OCI-LY3 (cell line): ENCODE results near the gene CSH1.
A peak's percentile ranks its signal among the peaks of the same experiment; 100 is the strongest.
"Not testable (repeated sequence)": the region's sequence is repeated elsewhere in the genome, so short reads cannot be mapped to it uniquely, and the experiment has no call there.

Source experiments
- H2AFZ ChIP-seq: fragments of 200-600, 300-600 bp; shearing (Covaris generic); 2 replicates; pipeline ENCODE4 v1.6.0; 2014; ENCODE audit warnings: antibody characterized with exemption, low read depth, low read length
- H3K27ac ChIP-seq: fragments of 200-600, 300-600 bp; sonication (generic); 2 replicates; pipeline ENCODE4 v1.5.1; 2014; ENCODE audit warnings: mild to moderate bottlenecking, low read length, moderate library complexity, mixed read lengths
- H3K27me3 ChIP-seq: fragments of 200-600, 300-600 bp; sonication (generic); 2 replicates; pipeline ENCODE4 v1.6.1; 2014; ENCODE audit warnings: low read depth, low read length, mixed read lengths
- H3K36me3 ChIP-seq: fragments of 200-600, 300-600 bp; sonication (generic); replicated peaks from 2 replicates; pipeline ENCODE3; 2014; ENCODE audit warnings: low read depth, low read length, mixed read lengths
- H3K4me1 ChIP-seq: fragments of 300-600, 200-600 bp; sonication (generic); 2 replicates; pipeline ENCODE4 v1.6.1; 2014; ENCODE audit warnings: low read length, mixed read lengths
- H3K4me2 ChIP-seq: fragments of 200-600, 300-600 bp; sonication (generic); 2 replicates; pipeline ENCODE4 v1.6.1; 2014; ENCODE audit warnings: low read length, mixed read lengths
- H3K4me3 ChIP-seq: fragments of 300-600, 200-600 bp; sonication (generic); 2 replicates; pipeline ENCODE4 v1.5.1; 2014; ENCODE audit warnings: antibody characterized with exemption, mild to moderate bottlenecking, low read length, moderate library complexity
- H3K79me2 ChIP-seq: fragments of 300-600, 200-600 bp; shearing (Covaris generic); 2 replicates; pipeline ENCODE4 v1.6.1; 2014; ENCODE audit warnings: mild to moderate bottlenecking, low read length, mixed read lengths
- H3K9ac ChIP-seq: fragments of 300-600, 200-600 bp; shearing (Covaris generic); 2 replicates; pipeline ENCODE4 v1.6.0; 2014; ENCODE audit warnings: mild to moderate bottlenecking, low read length, moderate library complexity
- H3K9me3 ChIP-seq: fragments of 200-600, 300-600 bp; shearing (Covaris generic); 2 replicates; pipeline ENCODE4 v1.6.1; 2014; ENCODE audit warnings: low read length, mixed read lengths; ENCODE audit not compliant: insufficient read depth
- H4K20me1 ChIP-seq: fragments of 200-600, 300-600 bp; sonication (generic); 2 replicates; pipeline ENCODE4 v1.6.1; 2016; ENCODE audit warnings: low read length, mixed read lengths; ENCODE audit not compliant: insufficient read depth
- CTCF ChIP-seq: fragments of 200-600, 300-600 bp; sonication (generic); IDR thresholded peaks from 2 replicates; pipeline ENCODE4 v1.5.1; 2014; ENCODE audit warnings: antibody characterized with exemption, low read length, low read depth
- EZH2phosphoT487 ChIP-seq: fragments of 200-600 bp; shearing (Covaris generic); IDR thresholded peaks from 2 replicates; pipeline ENCODE4 v1.6.1; 2018; ENCODE audit warnings: antibody characterized with exemption, mixed run types, low read depth

Gene CSH1

GRCh38 chr17:63880706-63881105 is 15.7 kb downstream of the CSH1 start:
- H3K27ac ChIP-seq, result no peak overlapping the region
- no peak overlapping the region for H2AFZ ChIP-seq
- H3K9me3 ChIP-seq, result no peaks in the 10 kb centered on the region
- no peak overlapping the region for H3K9ac ChIP-seq
- no peak overlapping the region for H3K4me3 ChIP-seq
- no peak for TF ChIP-seq EZH2phosphoT487
- TF ChIP-seq CTCF, result no peak
- H4K20me1 ChIP-seq, result no peaks in the 10 kb centered on the region
- no peaks in the 10 kb centered on the region for H3K36me3 ChIP-seq
- peaks cover 11% of the 10 kb centered on the region; the same call in 1 of the 2 replicates for H3K4me1 ChIP-seq
- H3K27me3 ChIP-seq, result no peaks in the 10 kb centered on the region
- H3K79me2 ChIP-seq, result no peaks in the 10 kb centered on the region
- no peak overlapping the region for H3K4me2 ChIP-seq

DNA sequence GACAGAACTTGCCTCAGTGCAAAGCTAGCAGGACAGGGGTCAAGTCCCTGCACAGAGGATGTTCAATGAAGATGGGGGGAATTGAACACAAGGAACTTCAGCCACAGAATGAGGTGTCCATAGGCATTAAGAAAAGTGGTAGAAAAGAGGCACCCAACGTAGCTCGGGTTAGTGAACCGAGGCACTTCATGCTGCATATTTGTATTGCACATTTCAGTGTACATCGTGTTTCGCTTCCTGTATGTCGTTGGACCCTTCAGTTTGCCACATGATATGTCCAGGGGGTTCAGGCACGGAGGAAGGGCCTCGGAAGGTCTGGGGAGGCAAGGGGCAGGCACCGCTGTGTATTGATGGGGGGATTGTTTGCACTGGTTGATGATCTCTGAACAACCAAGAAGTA is 18.0 kb downstream of the CSH1 start:
- H3K4me2 ChIP-seq, result peak overlapping the region; percentile 48

GRCh38 chr17:63874693-63875092 is 21.7 kb downstream of the CSH1 start:
- H3K4me2 ChIP-seq, H3K27ac ChIP-seq, H3K79me2 ChIP-seq, H3K4me1 ChIP-seq, H4K20me1 ChIP-seq, H3K9me3 ChIP-seq, H3K36me3 ChIP-seq, H3K9ac ChIP-seq, H3K4me3 ChIP-seq, H2AFZ ChIP-seq, H3K27me3 ChIP-seq: not testable (repeated sequence)

More for the DNA sequence above, 18.0 kb downstream of the CSH1 start:
- H3K27ac ChIP-seq, H3K4me3 ChIP-seq, H3K36me3 ChIP-seq, H3K9me3 ChIP-seq, H3K27me3 ChIP-seq, H4K20me1 ChIP-seq, H3K79me2 ChIP-seq, H3K9ac ChIP-seq: not testable (repeated sequence)
- Histone ChIP-seq H2AFZ (peak overlapping the region; percentile 46; the same call in 1 of the 2 replicates), H3K4me1 (peaks cover 11% of the 10 kb centered on the region; the same call in 1 of the 2 replicates)

- H3K4me2 ChIP-seq, H3K79me2 ChIP-seq, H2AFZ ChIP-seq, H3K27me3 ChIP-seq, H3K27ac ChIP-seq, H3K36me3 ChIP-seq, H3K9ac ChIP-seq, H3K4me3 ChIP-seq, H4K20me1 ChIP-seq, H3K9me3 ChIP-seq, H3K4me1 ChIP-seq: not testable (repeated sequence)
Observed at GRCh38 chr17:63874061-63874626, 22.2 kb downstream of the CSH1 start.

DNA sequence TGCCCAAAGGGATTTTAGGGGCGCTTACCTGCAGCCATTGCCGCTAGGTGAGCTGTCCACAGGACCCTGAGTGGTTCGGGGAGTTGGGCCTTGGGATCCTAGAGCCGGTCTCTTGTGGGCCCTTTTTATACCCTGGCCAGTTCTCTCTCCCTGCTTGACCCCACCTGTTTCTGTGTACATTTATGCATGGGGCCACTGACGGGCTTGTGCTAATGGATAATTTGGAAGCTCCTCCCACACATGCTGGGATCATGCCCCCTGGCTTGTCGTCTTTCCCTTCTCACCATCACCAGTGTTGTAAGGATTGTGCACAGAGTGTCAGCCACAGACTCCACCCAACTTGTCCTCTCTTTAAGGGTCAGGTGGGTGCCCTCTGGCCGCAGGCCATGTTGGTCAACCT is 22.8 kb downstream of the CSH1 start, which contains the start of gene CSH2:
TSS of gene CSH2 (minus strand) at position 101 of the 400 bp plus-strand sequence. CDS start at position 38, 63 bp downstream.
- H2AFZ ChIP-seq, H3K36me3 ChIP-seq, H3K27ac ChIP-seq, H3K27me3 ChIP-seq, H3K9ac ChIP-seq, H3K4me2 ChIP-seq, H3K4me1 ChIP-seq, H3K9me3 ChIP-seq, H4K20me1 ChIP-seq, H3K79me2 ChIP-seq, H3K4me3 ChIP-seq: not testable (repeated sequence)

DNA sequence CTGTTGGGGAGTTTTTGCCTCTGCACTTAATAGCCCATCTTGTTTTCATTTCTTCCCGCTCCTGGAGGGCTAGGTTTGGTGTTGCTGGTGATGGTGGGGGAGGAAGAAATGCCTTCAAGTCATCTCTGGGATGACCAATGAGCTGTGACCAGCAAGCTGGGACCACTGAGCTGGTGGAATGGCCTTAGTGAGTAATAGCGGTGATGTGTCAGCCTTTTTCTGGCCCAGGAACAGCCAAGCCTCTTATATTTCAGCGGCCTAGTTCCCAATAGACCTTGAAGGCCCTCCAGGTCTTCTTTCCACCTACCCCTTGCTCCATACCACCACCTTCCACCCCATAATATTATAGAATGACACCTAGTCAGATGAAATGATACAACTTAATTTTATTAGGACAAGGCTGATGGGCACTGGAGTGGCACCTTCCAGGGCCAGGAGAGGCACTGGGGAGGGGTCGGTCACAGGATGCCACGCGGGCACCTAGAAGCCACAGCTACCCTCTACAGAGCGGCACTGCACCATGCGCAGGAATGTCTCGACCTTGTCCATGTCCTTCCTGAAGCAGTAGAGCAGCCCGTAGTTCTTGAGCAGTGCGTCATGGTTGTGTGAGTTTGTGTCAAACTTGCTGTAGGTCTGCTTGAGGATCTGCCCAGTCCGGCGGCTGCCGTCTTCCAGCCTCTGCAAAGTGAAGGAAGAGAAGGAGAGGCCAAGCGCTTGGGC is 24.6 kb downstream of the CSH1 start:
- H4K20me1 ChIP-seq, H3K27me3 ChIP-seq, H3K4me3 ChIP-seq, H3K79me2 ChIP-seq, H3K27ac ChIP-seq, H3K4me1 ChIP-seq, H3K4me2 ChIP-seq, H3K9ac ChIP-seq, H3K9me3 ChIP-seq, H2AFZ ChIP-seq, H3K36me3 ChIP-seq: not testable (repeated sequence)

GRCh38 chr17:63870292-63870665 is 26.1 kb downstream of the CSH1 start:
- not testable (repeated sequence) for H3K4me2 ChIP-seq, H2AFZ ChIP-seq, H3K4me1 ChIP-seq, H3K27me3 ChIP-seq, H3K9ac ChIP-seq, H3K79me2 ChIP-seq, H3K27ac ChIP-seq, H3K4me3 ChIP-seq, H4K20me1 ChIP-seq, H3K36me3 ChIP-seq, H3K9me3 ChIP-seq
